SK-N-SH (cell line): ENCODE results near the gene SPOCK1. TPM values are rescaled to one million over a fixed set of nuclear protein-coding genes. Genes with fewer than 3 reads are reported as not detected.

Experiments used
- CTCF ChIA-PET: fragments of 300-600, 350-600 bp; formaldehyde crosslinking; extraction: SDS; loops from one replicate; lab custom pipeline; 2021; lab: Yijun Ruan, JAX
- POLR2A ChIA-PET: fragments of 350-600 bp; sonication (Branson Sonifier 250); formaldehyde crosslinking; extraction: SDS; loops from one replicate; lab custom pipeline; 2020; ENCODE audit warnings: antibody characterized with exemption, inconsistent platforms; lab: Yijun Ruan, JAX
- DNase-seq: peaks from one replicate; pipeline ENCODE4 v3.0.0; 2012
- H2AFZ ChIP-seq: fragments of 200-600 bp; sonication (generic); 2 replicates; pipeline ENCODE4 v1.8.1; 2016; ENCODE audit warnings: antibody characterized with exemption, mild to moderate bottlenecking, low read depth
- H3F3A ChIP-seq: fragments of 200-600 bp; sonication (generic); replicated peaks from 2 replicates; pipeline ENCODE3; 2016; ENCODE audit warnings: antibody characterized with exemption, mild to moderate bottlenecking; ENCODE audit not compliant: insufficient read depth
- H3K27ac ChIP-seq, 2 experiments: fragments of 200-500 bp in 1 of 2; fragments of 200-600 bp in 1 of 2; sonication (Bioruptor generic) in 1 of 2; sonication (generic), shearing (Covaris generic) in 1 of 2; 2 replicates each; pipeline versions ENCODE4 v1.5.1 to v1.6.1; 2014 to 2016; ENCODE audit warnings: low read depth in 2 of 2, inconsistent platforms in 1 of 2, low read length in 1 of 2, mild to moderate bottlenecking in 1 of 2, mixed read lengths in 1 of 2
- H3K27me3 ChIP-seq: fragments of 200-600 bp; sonication (generic), shearing (Covaris generic); 2 replicates; pipeline ENCODE4 v1.6.1; 2016; ENCODE audit warnings: mixed run types; ENCODE audit not compliant: insufficient read depth
- H3K36me3 ChIP-seq, 2 experiments: fragments of 200-500 bp in 1 of 2; fragments of 200-600 bp in 1 of 2; sonication (Bioruptor generic) in 1 of 2; sonication (generic) in 1 of 2; replicated peaks in 1 of 2; 2 replicates each; pipeline versions ENCODE3 to v1.5.1; 2014 to 2016; ENCODE audit warnings: low read length in 1 of 2, mild to moderate bottlenecking in 1 of 2; ENCODE audit not compliant: insufficient read depth in 2 of 2, control insufficient read depth in 1 of 2
- H3K4me1 ChIP-seq, 2 experiments: fragments of 200-500 bp in 1 of 2; fragments of 200-600 bp in 1 of 2; sonication (Bioruptor generic) in 1 of 2; sonication (generic), shearing (Covaris generic) in 1 of 2; 2 replicates each; pipeline versions ENCODE4 v1.5.1 to v1.6.1; 2014 to 2016; ENCODE audit warnings: low read depth in 1 of 2, low read length in 1 of 2, mixed run types in 1 of 2; ENCODE audit not compliant: insufficient read depth in 2 of 2, control insufficient read depth in 1 of 2
- H3K4me2 ChIP-seq: fragments of 200-600 bp; sonication (generic), shearing (Covaris generic); 2 replicates; pipeline ENCODE4 v1.6.1; 2017; ENCODE audit warnings: mixed run types
- H3K4me3 ChIP-seq, 2 experiments: fragments of 200-500 bp in 1 of 2; fragments of 200-600 bp in 1 of 2; sonication (Bioruptor generic) in 1 of 2; sonication (generic), shearing (Covaris generic) in 1 of 2; 2 replicates each; pipeline versions ENCODE4 v1.5.1 to v1.8.1; 2014 to 2016; ENCODE audit warnings: low read depth in 2 of 2, inconsistent platforms in 1 of 2, low read length in 1 of 2, mild to moderate bottlenecking in 1 of 2, mixed read lengths in 1 of 2, moderate library complexity in 1 of 2
- H3K79me2 ChIP-seq: fragments of 200-600 bp; sonication (generic); 2 replicates; pipeline ENCODE4 v1.8.1; 2017; ENCODE audit warnings: mild to moderate bottlenecking; ENCODE audit not compliant: insufficient read depth
- H3K9ac ChIP-seq: fragments of 200-600 bp; sonication (generic); 2 replicates; pipeline ENCODE4 v1.6.1; 2017; ENCODE audit warnings: mixed run types
- H3K9me2 ChIP-seq: fragments of 200-600 bp; sonication (generic); 2 replicates; pipeline ENCODE4 v1.6.1; 2017; ENCODE audit warnings: mixed run types
- H3K9me3 ChIP-seq: fragments of 200-600 bp; sonication (generic); 2 replicates; pipeline ENCODE4 v1.6.1; 2017; ENCODE audit warnings: mixed run types, mild to moderate bottlenecking, moderate library complexity
- H4K20me1 ChIP-seq: fragments of 200-600 bp; sonication (generic); 2 replicates; pipeline ENCODE4 v1.6.1; 2017; ENCODE audit warnings: mild to moderate bottlenecking, mixed run types; ENCODE audit not compliant: insufficient read depth
- FOXM1 ChIP-seq: IDR thresholded peaks from 2 replicates; pipeline ENCODE4 v1.4.0; 2012; ENCODE audit warnings: low read depth, mild to moderate bottlenecking
- GATA2 ChIP-seq: sonication (generic); formaldehyde crosslinking; IDR thresholded peaks from 2 replicates; pipeline ENCODE4 v1.5.0; 2020; ENCODE audit warnings: mild to moderate bottlenecking, missing genetic modification reagents
- JUND ChIP-seq: IDR thresholded peaks from 2 replicates; pipeline ENCODE4 v1.4.0; 2012
- MEF2A ChIP-seq: IDR thresholded peaks from 2 replicates; pipeline ENCODE4 v1.4.0; 2012; ENCODE audit warnings: low read depth, borderline replicate concordance
- MXI1 ChIP-seq: IDR thresholded peaks from 2 replicates; pipeline ENCODE4 v1.6.1; 2012; ENCODE audit warnings: mild to moderate bottlenecking, low read depth, low read length, improper control_type of control experiment
- NFIC ChIP-seq: IDR thresholded peaks from 2 replicates; pipeline ENCODE4 v1.4.0; 2012; ENCODE audit warnings: borderline replicate concordance
- NRF1 ChIP-seq: IDR thresholded peaks from 2 replicates; pipeline ENCODE4 v1.6.1; 2012; ENCODE audit warnings: low read depth, mild to moderate bottlenecking, low read length
- PBX3 ChIP-seq: IDR thresholded peaks from 2 replicates; pipeline ENCODE4; 2012
- REST ChIP-seq: IDR thresholded peaks from 2 replicates; pipeline ENCODE4 v1.6.1; 2012; ENCODE audit warnings: mild to moderate bottlenecking, low read depth, low read length, moderate library complexity
- TCF12 ChIP-seq: IDR thresholded peaks from 2 replicates; pipeline ENCODE4 v1.4.0; 2012
- TEAD4 ChIP-seq: IDR thresholded peaks from 2 replicates; pipeline ENCODE4 v1.4.0; 2012; ENCODE audit warnings: mild to moderate bottlenecking, borderline replicate concordance; ENCODE audit not compliant: insufficient read depth
- USF1 ChIP-seq: IDR thresholded peaks from 2 replicates; pipeline ENCODE4 v1.4.0; 2012; ENCODE audit warnings: low read depth, borderline replicate concordance
- USF2 ChIP-seq: fragments of 150-350 bp; IDR thresholded peaks from 2 replicates; pipeline ENCODE4 v1.6.1; 2017; ENCODE audit warnings: antibody characterized with exemption, low read length, low read depth, borderline replicate concordance
- WGBS: methylation state at CpG from one replicate; pipeline ENCODE4 v1.1.6; 2017; ENCODE audit warnings: low lambda C conversion rate; 5-methylcytosine and 5-hydroxymethylcytosine counted together
- polyA plus RNA-seq, 3 experiments: library from polyadenylated mRNA; depleted of rRNA; stranded (reverse); fragments of >200 nt; gene quantifications; 2 replicates each; pipeline ENCODE4 v1.2.3, GENCODE V29; 2012

The SPOCK1 gene
- polyA plus RNA-seq, 1 of the 3 experiments (the other 2 are of a cell fraction), result 11.3 TPM

- Histone ChIP-seq H3K36me3 (no peaks in the 10 kb centered on the region), H3K79me2 (peaks cover 83% of the 10 kb centered on the region), H2AFZ (no peak overlapping the region), H3K4me3 (no peak overlapping the region), H3F3A (peaks cover 36% of the 10 kb centered on the region), H3K27ac (peak overlapping the region in 1 of 2 experiments; percentile 77; a peak in 2 of 4 replicates), H3K9me2 (no peaks in the 10 kb centered on the region), H3K9me3 (no peaks in the 10 kb centered on the region), H3K9ac (no peak overlapping the region), H3K4me1 (peaks cover 0 to 22% of the 10 kb centered on the region in 2 experiments; a peak in 2 of 4 replicates), H3K27me3 (no peaks in the 10 kb centered on the region), H3K4me2 (peak overlapping the region; percentile 30; the same call in 1 of the 2 replicates), H4K20me1 (no peaks in the 10 kb centered on the region)
- no peak for TF ChIP-seq NFIC
- TF ChIP-seq PBX3, result peak; percentile 37; the same call in 1 of the 2 replicates
- no peak for TF ChIP-seq REST
- 0 out of 2 replicates have a peak, but pooled peaks have one; percentile 19 for TF ChIP-seq TCF12
- TF ChIP-seq JUND, result no peak; the same call in 1 of the 2 replicates
- no peak for TF ChIP-seq MXI1
- TF ChIP-seq NRF1, result no peak
- TF ChIP-seq MEF2A, result no peak
- TF ChIP-seq USF1, result no peak
- DNase-seq, result no peak
- POLR2A ChIA-PET, result no interaction called here
- 29% methylated on average over 4 of the region's 4 CpGs for WGBS
- CTCF ChIA-PET, result interaction anchor here (1.1 to 3.7 kb wide), 5 partner anchors 8 to 170 kb away, joined by 3 to 30 read pairs (median 4); partner anchors contain the start of gene SPOCK1
These were observed 8.0 kb downstream of the SPOCK1 start for GRCh38 chr5:137491121-137491520.

GRCh38 chr5:137490591-137490990, 8.5 kb downstream of the SPOCK1 start:
- Histone ChIP-seq H3K9me3 (no peaks in the 10 kb centered on the region), H3K4me1 (peaks cover 0 to 22% of the 10 kb centered on the region in 2 experiments; a peak in 2 of 4 replicates), H3K27me3 (no peaks in the 10 kb centered on the region), H3K79me2 (peaks cover 83% of the 10 kb centered on the region), H3K36me3 (no peaks in the 10 kb centered on the region), H4K20me1 (no peaks in the 10 kb centered on the region), H3K9ac (no peak overlapping the region), H3K9me2 (no peaks in the 10 kb centered on the region), H2AFZ (no peak overlapping the region), H3K4me3 (no peak overlapping the region), H3K4me2 (peak overlapping the region; percentile 30; the same call in 1 of the 2 replicates), H3F3A (peaks cover 37% of the 10 kb centered on the region), H3K27ac (peak overlapping the region in 1 of 2 experiments; percentile 77; a peak in 2 of 4 replicates)
- WGBS, result 85% methylated on average over 3 of the region's 3 CpGs
- TF ChIP-seq TEAD4 (no peak), GATA2 (no peak), USF2 (no peak), MXI1 (no peak), FOXM1 (no peak)
- CTCF ChIA-PET, result interaction anchor here (0.9 to 3.7 kb wide), 6 partner anchors 8 to 170 kb away, joined by 3 to 30 read pairs (median 4); partner anchors contain the start of gene SPOCK1
- POLR2A ChIA-PET, result no interaction called here
- no peak for DNase-seq
